Epithelial cell of esophagus (primary cell): Measurements from ENCODE around the gene C2CD4D.

ENCODE experiments used
- DNase-seq: peaks from one replicate; pipeline ENCODE4 v3.0.0; 2010; ENCODE audit warnings: low read depth
- H3K4me3 ChIP-seq: 2 replicates; pipeline ENCODE4 v1.5.1; 2011; ENCODE audit warnings: mild to moderate bottlenecking, low read length, control low read depth
- CTCF ChIP-seq: IDR thresholded peaks from 2 replicates; pipeline ENCODE4 v1.5.1; 2011; ENCODE audit warnings: low read depth, mild to moderate bottlenecking, low read length, control low read depth, inconsistent platforms; ENCODE audit not compliant: insufficient read depth; ENCODE audit errors: missing control alignments

The C2CD4D gene

DNA sequence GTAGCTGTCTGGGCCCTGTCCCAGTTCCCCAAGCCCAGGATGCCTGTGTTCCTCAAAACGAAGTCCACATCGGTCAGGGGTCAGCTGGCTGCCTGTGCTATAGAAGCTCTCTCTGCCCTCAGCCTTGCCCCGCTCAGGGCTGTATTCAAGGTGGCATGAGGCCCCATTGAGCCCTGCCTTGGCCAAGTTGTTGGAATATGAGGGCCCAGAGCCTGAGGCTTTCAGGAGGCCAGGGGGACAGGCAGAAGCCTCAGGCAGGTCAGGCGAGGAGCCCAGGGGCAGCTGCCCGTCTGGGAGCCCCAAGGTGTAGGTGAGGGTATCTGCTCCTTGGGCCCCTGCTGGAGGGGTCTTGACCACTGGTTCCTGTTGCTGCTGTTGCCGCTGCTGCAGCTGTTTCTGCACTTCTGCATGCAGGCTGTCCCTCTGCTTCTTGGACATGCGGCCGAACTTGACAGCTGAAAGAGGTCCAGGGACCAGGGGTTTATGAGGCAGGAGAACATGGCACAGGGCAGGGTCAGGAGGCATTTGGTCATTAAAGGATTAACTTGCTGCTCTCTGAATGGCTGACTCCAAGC is 24.6 kb downstream of the C2CD4D start:
- TF ChIP-seq CTCF: no peak
- DNase-seq: no peak
- H3K4me3 ChIP-seq: no peak overlapping the region

DNA sequence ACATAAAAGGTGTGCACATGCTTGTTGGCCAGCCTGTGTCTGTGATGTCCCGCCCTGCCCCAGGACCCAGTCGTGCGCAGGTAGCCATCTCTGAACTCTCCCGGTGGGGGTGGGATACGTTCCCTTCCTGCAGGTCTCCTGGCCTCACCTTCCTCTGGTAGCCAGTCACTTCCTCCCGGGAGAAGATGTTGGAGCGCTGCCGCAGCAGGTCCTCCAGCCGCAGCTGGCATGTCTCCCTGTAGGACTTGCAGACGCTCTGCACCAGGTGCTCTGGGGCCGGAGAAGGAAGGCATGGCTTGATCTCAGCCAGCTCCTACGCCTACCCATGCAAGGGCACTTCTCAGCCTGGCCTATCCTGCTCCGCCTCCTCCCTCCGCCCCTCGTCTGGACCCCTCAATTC is 25.2 kb downstream of the C2CD4D start:
- TF ChIP-seq CTCF: no peak
- no peak for DNase-seq
- no peak overlapping the region for H3K4me3 ChIP-seq

GRCh38 chr1:151813271-151813977 is 26.2 kb downstream of the C2CD4D start:
- DNase-seq: no peak
- no peak for TF ChIP-seq CTCF
- no peak overlapping the region for H3K4me3 ChIP-seq

DNA sequence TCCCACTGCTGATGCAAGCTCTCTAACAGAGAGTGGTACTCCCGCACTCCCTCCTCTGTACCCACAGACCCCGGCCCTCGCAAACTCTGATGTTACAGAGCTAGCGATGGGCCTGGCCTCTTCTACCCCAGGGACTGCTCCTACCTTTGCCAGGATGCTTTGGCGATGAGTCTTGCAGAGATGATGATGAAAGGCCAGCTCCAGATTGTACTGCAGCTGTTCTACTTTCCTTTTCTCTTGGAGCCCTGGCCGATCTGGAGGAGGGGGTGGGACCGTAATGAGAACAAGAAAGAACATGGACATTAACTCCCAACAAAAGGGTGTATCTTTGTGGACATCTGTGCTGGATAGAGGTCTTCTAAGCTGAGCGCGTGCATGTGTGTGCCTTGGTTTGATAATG is 28.4 kb downstream of the C2CD4D start:
- TF ChIP-seq CTCF: no peak
- no peak overlapping the region for H3K4me3 ChIP-seq
- no peak for DNase-seq

DNA sequence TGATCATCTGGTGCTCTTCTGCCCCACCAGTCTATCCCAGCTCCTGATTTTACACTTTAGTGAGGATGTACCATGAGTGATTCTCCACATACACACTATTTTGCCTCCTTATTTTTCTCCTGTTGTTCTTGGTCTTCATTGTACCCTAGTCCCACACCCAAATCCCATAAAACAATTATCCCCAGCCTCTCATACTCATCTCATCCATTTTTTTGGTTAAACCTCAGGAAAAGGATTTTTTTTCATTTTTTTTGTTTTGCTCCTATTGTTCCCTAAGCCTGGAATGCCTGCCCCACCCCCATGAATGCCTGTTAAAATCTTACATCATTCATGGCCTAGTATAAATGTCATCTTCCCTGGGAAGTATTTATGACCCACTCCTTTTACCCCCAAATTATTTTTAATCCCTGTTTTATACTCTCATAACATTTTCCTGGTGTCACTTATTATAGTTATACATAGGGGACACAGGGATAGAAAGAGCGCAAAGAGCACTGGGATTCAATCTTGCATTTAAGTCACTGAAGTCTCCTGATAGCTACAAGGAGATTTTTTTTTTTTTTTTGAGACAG is 29.5 kb downstream of the C2CD4D start:
- H3K4me3 ChIP-seq: no peak overlapping the region
- no peak for DNase-seq
- no peak for TF ChIP-seq CTCF

DNA sequence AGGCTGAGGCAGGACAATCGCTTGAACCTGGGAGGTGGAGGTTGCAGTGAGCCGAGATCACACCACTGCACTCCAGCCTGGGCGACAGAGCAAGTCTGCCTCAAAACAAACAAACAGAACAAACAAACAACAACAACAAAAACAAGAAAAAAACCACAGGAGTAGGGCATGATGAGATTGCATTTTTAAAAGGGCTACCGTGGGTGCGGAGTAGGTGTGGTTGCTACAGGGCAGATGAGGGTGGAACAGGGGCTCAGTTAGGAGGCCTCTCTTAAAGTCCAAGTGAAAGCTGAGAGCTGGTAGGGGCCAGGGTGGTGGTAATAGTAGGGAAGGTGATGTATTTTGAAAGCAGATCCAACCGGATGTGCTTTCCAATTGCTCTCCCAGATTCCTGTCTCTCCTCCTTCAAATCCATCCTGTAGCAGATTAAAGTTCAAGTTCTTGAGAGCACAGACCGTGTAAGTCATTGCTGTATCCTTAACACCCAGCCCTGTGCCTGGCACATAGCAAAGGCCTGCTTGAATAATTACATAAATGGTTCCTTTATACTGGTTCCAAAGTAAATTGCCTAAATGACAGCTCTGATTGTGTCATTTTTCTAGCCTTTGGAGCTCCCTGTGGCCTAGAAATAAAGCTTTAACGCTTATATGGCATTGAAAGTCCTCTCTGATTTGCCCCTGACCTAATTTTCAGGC is 30.2 kb downstream of the C2CD4D start:
- no peak for DNase-seq
- H3K4me3 ChIP-seq: no peak overlapping the region

More for the DNA sequence above, 30.2 kb downstream of the C2CD4D start:
- TF ChIP-seq CTCF: no peak
